SHP77 treated with DMSO at 0.1 percent for 48 hours (cell line): ENCODE measurements around the gene FOXK1.

ENCODE experiments used
- DNase-seq: peaks from one replicate; lab custom pipeline; 2025; lab: John Stamatoyannopoulos, UW

The FOXK1 gene

GRCh38 chr7:4745265-4745919 is 63.3 kb downstream of the FOXK1 start:
- DNase-seq: no peak

- no peak for DNase-seq
Observed at GRCh38 chr7:4745971-4746919, 64.2 kb downstream of the FOXK1 start.

GRCh38 chr7:4747013-4747412 is 64.9 kb downstream of the FOXK1 start:
- DNase-seq: no peak

GRCh38 chr7:4747746-4748145 is 65.7 kb downstream of the FOXK1 start:
- DNase-seq: no peak

GRCh38 chr7:4748231-4748681 is 66.2 kb downstream of the FOXK1 start:
- DNase-seq: no peak

- no peak for DNase-seq
Observed at GRCh38 chr7:4749363-4749762, 67.3 kb downstream of the FOXK1 start.

GRCh38 chr7:4749798-4750197 is 67.7 kb downstream of the FOXK1 start:
- DNase-seq: no peak

- DNase-seq: no peak
Observed at GRCh38 chr7:4751398-4751947, 69.4 kb downstream of the FOXK1 start.

- DNase-seq: peak; percentile 53
Observed at GRCh38 chr7:4753598-4754432, 71.7 kb downstream of the FOXK1 start.

- DNase-seq: no peak
Observed at GRCh38 chr7:4754433-4755010, 72.4 kb downstream of the FOXK1 start.

- no peak for DNase-seq
Observed at GRCh38 chr7:4755045-4755444, 73.0 kb downstream of the FOXK1 start.

- no peak for DNase-seq
Observed at GRCh38 chr7:4758111-4758510, 76.0 kb downstream of the FOXK1 start.

GRCh38 chr7:4758791-4759190 is 76.7 kb downstream of the FOXK1 start:
- no peak for DNase-seq

- no peak for DNase-seq
Observed at GRCh38 chr7:4759211-4759610, 77.1 kb downstream of the FOXK1 start.

GRCh38 chr7:4760952-4761351 is 78.9 kb downstream of the FOXK1 start:
- no peak for DNase-seq

- no peak for DNase-seq
Observed at GRCh38 chr7:4762121-4763055, 80.3 kb downstream of the FOXK1 start.

GRCh38 chr7:4763091-4763793 is 81.1 kb downstream of the FOXK1 start:
- DNase-seq: no peak

- no peak for DNase-seq
Observed at GRCh38 chr7:4763794-4764185, 81.7 kb downstream of the FOXK1 start.

- DNase-seq: no peak
Observed at GRCh38 chr7:4764402-4765007, 82.4 kb downstream of the FOXK1 start.
